GM15510 (cell line): ENCODE data around the gene DGKD.

Experiments used
- POLR2A ChIP-seq: IDR thresholded peaks from 3 replicates; pipeline ENCODE4 v1.6.1; 2011; ENCODE audit warnings: borderline replicate concordance; ENCODE audit not compliant: insufficient read length; ENCODE audit errors: extremely low read depth

DGKD gene

GRCh38 chr2:233408366-233409285 lies 54.3 kb downstream of the DGKD start:
- no peak for TF ChIP-seq POLR2A

GRCh38 chr2:233409286-233409991 lies 55.1 kb downstream of the DGKD start:
- no peak for TF ChIP-seq POLR2A

GRCh38 chr2:233410196-233410760 lies 56.0 kb downstream of the DGKD start:
- TF ChIP-seq POLR2A = no peak

GRCh38 chr2:233411162-233411561 lies 56.9 kb downstream of the DGKD start:
- TF ChIP-seq POLR2A = no peak

- TF ChIP-seq POLR2A = no peak
Observed at GRCh38 chr2:233412405-233412804, 58.1 kb downstream of the DGKD start.

- no peak for TF ChIP-seq POLR2A
Observed at GRCh38 chr2:233413046-233413445, 58.8 kb downstream of the DGKD start.

GRCh38 chr2:233413559-233414272 lies 59.4 kb downstream of the DGKD start:
- TF ChIP-seq POLR2A = no peak

- TF ChIP-seq POLR2A = no peak
Observed at GRCh38 chr2:233414273-233414654, 60.0 kb downstream of the DGKD start.

- no peak for TF ChIP-seq POLR2A
Observed at GRCh38 chr2:233414777-233415570, 60.7 kb downstream of the DGKD start.

- TF ChIP-seq POLR2A = no peak
Observed at GRCh38 chr2:233416199-233416598, 61.9 kb downstream of the DGKD start.

GRCh38 chr2:233416706-233417105 lies 62.4 kb downstream of the DGKD start:
- no peak for TF ChIP-seq POLR2A

GRCh38 chr2:233417282-233417681 lies 63.0 kb downstream of the DGKD start:
- no peak for TF ChIP-seq POLR2A

- no peak for TF ChIP-seq POLR2A
Observed at GRCh38 chr2:233418052-233418760, 63.9 kb downstream of the DGKD start.

- TF ChIP-seq POLR2A = peak; percentile 19
Observed at GRCh38 chr2:233418761-233419546, 64.7 kb downstream of the DGKD start.
